OCI-LY1 (cell line): ENCODE data around the gene RFTN1.

Experiments used
- EZH2 ChIP-seq: fragments of 200-600 bp; sonication (generic), shearing (Covaris generic); IDR thresholded peaks from 2 replicates; pipeline ENCODE4 v1.8.0; 2017; ENCODE audit warnings: borderline replicate concordance, mixed run types, mild to moderate bottlenecking, antibody characterized with exemption, low read length, moderate library complexity, mixed read lengths
- TF ChIP-seq, protein P1 (sequence below): fragments of 200-600 bp; sonication (generic), shearing (Covaris generic); IDR thresholded peaks from 2 replicates; pipeline ENCODE4 v1.5.1; 2017; ENCODE audit warnings: mild to moderate bottlenecking, antibody characterized with exemption, low read length, moderate library complexity, mixed read lengths

DNA sequence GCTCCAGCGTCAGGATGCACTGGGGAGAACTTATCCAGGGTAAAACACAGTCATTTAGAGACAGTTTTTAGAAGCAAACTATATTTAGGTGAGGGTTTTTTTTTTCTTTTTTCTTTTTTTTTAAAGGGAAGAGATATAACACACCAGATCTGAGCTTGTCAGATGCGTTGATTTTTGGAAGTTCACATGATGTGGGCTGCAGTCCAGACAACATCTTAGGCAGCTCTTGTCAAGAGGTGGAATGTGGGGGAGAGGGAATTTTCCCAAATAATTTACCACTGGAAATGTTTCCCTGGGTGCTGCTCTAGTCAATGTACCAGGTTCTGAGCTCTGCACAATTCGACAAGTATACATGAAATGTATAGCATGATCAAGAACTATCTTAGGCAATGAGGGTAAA, 155.2 kb downstream of the RFTN1 start:
- TF ChIP-seq, protein P1, sequence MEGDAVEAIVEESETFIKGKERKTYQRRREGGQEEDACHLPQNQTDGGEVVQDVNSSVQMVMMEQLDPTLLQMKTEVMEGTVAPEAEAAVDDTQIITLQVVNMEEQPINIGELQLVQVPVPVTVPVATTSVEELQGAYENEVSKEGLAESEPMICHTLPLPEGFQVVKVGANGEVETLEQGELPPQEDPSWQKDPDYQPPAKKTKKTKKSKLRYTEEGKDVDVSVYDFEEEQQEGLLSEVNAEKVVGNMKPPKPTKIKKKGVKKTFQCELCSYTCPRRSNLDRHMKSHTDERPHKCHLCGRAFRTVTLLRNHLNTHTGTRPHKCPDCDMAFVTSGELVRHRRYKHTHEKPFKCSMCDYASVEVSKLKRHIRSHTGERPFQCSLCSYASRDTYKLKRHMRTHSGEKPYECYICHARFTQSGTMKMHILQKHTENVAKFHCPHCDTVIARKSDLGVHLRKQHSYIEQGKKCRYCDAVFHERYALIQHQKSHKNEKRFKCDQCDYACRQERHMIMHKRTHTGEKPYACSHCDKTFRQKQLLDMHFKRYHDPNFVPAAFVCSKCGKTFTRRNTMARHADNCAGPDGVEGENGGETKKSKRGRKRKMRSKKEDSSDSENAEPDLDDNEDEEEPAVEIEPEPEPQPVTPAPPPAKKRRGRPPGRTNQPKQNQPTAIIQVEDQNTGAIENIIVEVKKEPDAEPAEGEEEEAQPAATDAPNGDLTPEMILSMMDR = no peak
- TF ChIP-seq EZH2 = no peak
